Tibial artery (tissue), 4 donors: Measurements from ENCODE around the gene SLC24A4.

Experiments
- DNase-seq, 2 donors: peaks; one replicate each; pipeline ENCODE4 v3.0.0-alpha.2; 2019
- H3K27ac ChIP-seq, 2 donors: fragments of 200-600 bp; sonication (generic) in 1 of 2; 1 replicate in 1 of 2; 2 replicates in 1 of 2; pipeline ENCODE4 v1.5.1; 2018 to 2019; ENCODE audit warnings: mild to moderate bottlenecking in 1 of 2
- H3K27me3 ChIP-seq, 2 donors: fragments of 200-600 bp; sonication (generic) in 1 of 2; one replicate each; pipeline versions ENCODE4 v1.5.1 to v1.6.0; 2016 to 2019
- H3K36me3 ChIP-seq, 3 donors: fragments of 200-600 bp; sonication (generic) in 2 of 3; one replicate each; pipeline ENCODE4 v1.5.1; 2016 to 2019; ENCODE audit warnings: mild to moderate bottlenecking in 2 of 3
- H3K4me1 ChIP-seq, 4 donors: fragments of 200-600 bp; sonication (generic) in 2 of 4; 1 replicate in 3 of 4; 2 replicates in 1 of 4; pipeline ENCODE4 v1.5.1; 2016 to 2019
- H3K4me3 ChIP-seq, 2 donors: fragments of 200-600 bp; sonication (generic) in 1 of 2; 1 replicate in 1 of 2; 2 replicates in 1 of 2; pipeline ENCODE4 v1.5.1; 2018 to 2019; ENCODE audit warnings: mild to moderate bottlenecking in 2 of 2
- H3K9me3 ChIP-seq, 3 donors: fragments of 200-600 bp; sonication (generic) in 1 of 3; one replicate each; pipeline ENCODE4 v1.5.1; 2016 to 2019
- CTCF ChIP-seq, 2 experiments: fragments of 200-600 bp in 1 of 2; fragments of 450-650 bp in 1 of 2; IDR thresholded peaks; one replicate each; pipeline ENCODE4 v1.5.1; 2017 to 2019; ENCODE audit warnings: antibody characterized with exemption in 2 of 2, mild to moderate bottlenecking in 1 of 2, moderate library complexity in 1 of 2
- intact Hi-C: fragments of 100-400 bp; cut with DNase I; formaldehyde crosslinking; loops from one replicate; pipeline ENCODE4 v1.15.0; 2023; ENCODE audit warnings: low total_unique reads

SLC24A4 gene

DNA sequence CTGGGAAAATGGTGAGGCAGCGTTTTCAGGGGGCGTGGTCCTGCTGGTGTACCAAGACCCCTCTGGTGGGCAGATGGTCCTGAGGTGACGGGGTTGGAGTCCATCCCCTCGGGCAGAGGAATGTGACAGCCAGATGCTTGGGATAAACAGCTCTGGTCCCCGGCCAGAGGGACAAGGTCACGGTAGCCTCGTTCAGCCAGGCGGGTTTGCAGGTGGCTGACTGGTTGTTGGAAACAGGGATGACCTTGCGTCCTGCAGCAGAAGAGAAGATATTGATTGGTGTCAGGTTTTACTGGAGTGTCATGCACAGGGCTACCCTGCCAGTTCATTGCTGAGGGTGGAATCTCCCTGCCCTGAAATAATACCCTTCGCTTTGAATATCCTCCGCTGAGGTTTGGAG is 43.3 kb downstream of the SLC24A4 start:
- no peak overlapping the region for H3K27ac ChIP-seq
- TF ChIP-seq CTCF (IDR thresholded peaks at IDR 0.05) = no peak
- H3K9me3 ChIP-seq = no peaks in the 10 kb centered on the region
- H3K4me1 ChIP-seq = peaks cover 0 to 6% (median 5%) of the 10 kb centered on the region in 4 donors
- H3K27me3 ChIP-seq = peaks cover 0 to 20% of the 10 kb centered on the region in 2 donors
- intact Hi-C loops = no loop called here
- no peaks in the 10 kb centered on the region for H3K36me3 ChIP-seq
- H3K4me3 ChIP-seq = no peak overlapping the region
- no peak for DNase-seq

- Histone ChIP-seq H3K9me3 (no peaks in the 10 kb centered on the region), H3K27ac (no peak overlapping the region), H3K4me1 (peaks cover 0 to 4% (median 1%) of the 10 kb centered on the region in 4 donors), H3K27me3 (peaks cover 0 to 20% of the 10 kb centered on the region in 2 donors), H3K4me3 (no peak overlapping the region), H3K36me3 (no peaks in the 10 kb centered on the region)
- no peak for DNase-seq
- intact Hi-C loops = no loop called here
- TF ChIP-seq CTCF (IDR thresholded peaks at IDR 0.05) = no peak
Measured at GRCh38 chr14:92368001-92368400, 45.0 kb downstream of the SLC24A4 start.

- no peak for TF ChIP-seq CTCF (IDR thresholded peaks at IDR 0.05)
- no peak overlapping the region for H3K27ac ChIP-seq
- H3K4me1 ChIP-seq = no peaks in the 10 kb centered on the region
- no peaks in the 10 kb centered on the region for H3K9me3 ChIP-seq
- no peaks in the 10 kb centered on the region for H3K36me3 ChIP-seq
- H3K4me3 ChIP-seq = no peak overlapping the region
- DNase-seq = no peak
- intact Hi-C loops = no loop called here
- peaks cover 0 to 12% of the 10 kb centered on the region in 2 donors for H3K27me3 ChIP-seq
Measured at GRCh38 chr14:92369097-92369496, 46.1 kb downstream of the SLC24A4 start.

DNA sequence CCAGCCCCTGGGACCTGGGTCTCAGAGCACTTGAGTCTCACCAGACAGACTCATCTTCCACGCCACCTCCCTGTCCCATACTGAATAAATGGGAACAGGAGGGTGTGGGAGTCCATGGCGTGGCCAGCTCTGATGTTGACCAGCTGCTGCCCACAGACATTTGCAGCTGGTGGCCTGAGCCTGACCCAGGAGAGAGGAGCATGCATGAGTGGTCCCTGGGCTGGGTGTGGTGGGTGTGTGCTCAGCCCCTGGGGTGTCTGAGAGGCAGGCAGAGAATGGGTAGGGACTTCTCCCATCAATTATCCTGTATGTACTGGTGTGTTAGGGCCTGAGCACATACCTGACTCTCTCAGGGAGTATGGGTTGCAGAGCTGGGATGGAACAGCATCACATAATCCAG is 49.3 kb downstream of the SLC24A4 start:
- Histone ChIP-seq H3K27me3 (no peaks in the 10 kb centered on the region), H3K4me1 (no peaks in the 10 kb centered on the region), H3K27ac (no peak overlapping the region), H3K4me3 (no peak overlapping the region), H3K9me3 (no peaks in the 10 kb centered on the region), H3K36me3 (no peaks in the 10 kb centered on the region)
- no peak for DNase-seq
- no peak for TF ChIP-seq CTCF (IDR thresholded peaks at IDR 0.05)
- intact Hi-C loops = no loop called here

DNA sequence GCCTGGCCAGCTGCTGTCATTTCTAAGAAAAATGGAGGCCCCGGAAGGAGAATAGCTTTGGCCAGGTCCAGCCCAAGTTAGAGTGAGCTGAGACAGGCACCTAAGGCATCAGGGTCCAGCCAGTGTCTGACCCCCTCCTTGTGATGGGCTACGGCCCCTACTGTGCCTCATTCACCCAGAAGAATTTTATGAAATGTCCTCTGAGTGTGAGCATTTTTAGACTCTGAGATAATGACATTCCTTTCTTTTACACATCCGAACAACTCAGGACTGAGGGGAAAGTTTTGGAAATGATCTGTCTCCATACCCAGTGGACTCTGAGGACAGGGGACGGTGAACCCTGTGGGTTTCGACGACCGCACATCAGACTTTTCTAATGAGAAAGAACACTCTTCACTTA is 50.4 kb downstream of the SLC24A4 start:
- no peaks in the 10 kb centered on the region for H3K36me3 ChIP-seq
- H3K27me3 ChIP-seq = no peaks in the 10 kb centered on the region
- H3K9me3 ChIP-seq = no peaks in the 10 kb centered on the region
- H3K27ac ChIP-seq = no peak overlapping the region
- no peaks in the 10 kb centered on the region for H3K4me1 ChIP-seq
- no peak for DNase-seq
- intact Hi-C loops = no loop called here
- TF ChIP-seq CTCF (IDR thresholded peaks at IDR 0.05) = no peak
- no peak overlapping the region for H3K4me3 ChIP-seq

GRCh38 chr14:92380131-92380530 is 57.2 kb downstream of the SLC24A4 start:
- Histone ChIP-seq H3K9me3 (no peaks in the 10 kb centered on the region), H3K36me3 (no peaks in the 10 kb centered on the region), H3K27ac (no peak overlapping the region), H3K4me3 (no peak overlapping the region), H3K27me3 (no peaks in the 10 kb centered on the region), H3K4me1 (no peaks in the 10 kb centered on the region)
- TF ChIP-seq CTCF (IDR thresholded peaks at IDR 0.05) = no peak
- DNase-seq = no peak
- intact Hi-C loops = no loop called here
